GM19468 (cell line): ENCODE measurements around the gene ADGRD1.
"Not testable (repeated sequence)": the region's sequence is repeated elsewhere in the genome, so short reads cannot be mapped to it uniquely, and the experiment has no call there.

Experiments
- ATAC-seq: cut with Tn5 transposase; IDR thresholded peaks from one replicate; pipeline ENCODE4 v1.9.1; 2021; ENCODE audit warnings: mild to moderate bottlenecking, moderate library complexity, moderate number of reproducible peaks; ENCODE audit not compliant: unreplicated experiment; ENCODE audit errors: extremely low read depth

ADGRD1 gene

GRCh38 chr12:130981911-130982310 is 28.2 kb downstream of the ADGRD1 start:
- ATAC-seq: no peak

- no peak for ATAC-seq
These were observed 29.0 kb downstream of the ADGRD1 start for GRCh38 chr12:130982565-130983225.

GRCh38 chr12:130983328-130984017 is 29.8 kb downstream of the ADGRD1 start:
- no peak for ATAC-seq

- ATAC-seq: no peak
These were observed 30.7 kb downstream of the ADGRD1 start for GRCh38 chr12:130984183-130985058.

GRCh38 chr12:130987151-130987931 is 33.6 kb downstream of the ADGRD1 start:
- ATAC-seq: no peak

GRCh38 chr12:130988261-130988660 is 34.6 kb downstream of the ADGRD1 start:
- no peak for ATAC-seq

- no peak for ATAC-seq
These were observed 35.0 kb downstream of the ADGRD1 start for GRCh38 chr12:130988751-130989150.

- ATAC-seq: no peak
These were observed 35.7 kb downstream of the ADGRD1 start for GRCh38 chr12:130989391-130989790.

GRCh38 chr12:130990034-130990433 is 36.3 kb downstream of the ADGRD1 start:
- ATAC-seq: no peak

GRCh38 chr12:130992448-130992847 is 38.7 kb downstream of the ADGRD1 start:
- no peak for ATAC-seq

GRCh38 chr12:130992979-130993538 is 39.4 kb downstream of the ADGRD1 start:
- no peak for ATAC-seq

GRCh38 chr12:130993759-130994670 is 40.3 kb downstream of the ADGRD1 start:
- ATAC-seq: no peak

GRCh38 chr12:130994821-130995375 is 41.2 kb downstream of the ADGRD1 start:
- no peak for ATAC-seq

- ATAC-seq: not testable (repeated sequence)
These were observed 41.8 kb downstream of the ADGRD1 start for GRCh38 chr12:130995386-130995969.

GRCh38 chr12:130998136-130998535 is 44.4 kb downstream of the ADGRD1 start:
- ATAC-seq: no peak

- no peak for ATAC-seq
These were observed 46.3 kb downstream of the ADGRD1 start for GRCh38 chr12:131000000-131000486.

GRCh38 chr12:131001493-131001892 is 47.8 kb downstream of the ADGRD1 start:
- ATAC-seq: no peak

- no peak for ATAC-seq
These were observed 48.5 kb downstream of the ADGRD1 start for GRCh38 chr12:131002216-131002631.
